Measurements from ENCODE around the gene SOX3. TPM values are rescaled to one million over a fixed set of nuclear protein-coding genes. Genes with fewer than 3 reads are reported as not detected.

The SOX3 gene
- total RNA-seq, 1 donor from 2014 or later: not detected

GRCh38 chrX:140500441-140500840 lies 4.4 kb downstream of the SOX3 start:
- no peak for DNase-seq (ENCODE audit: low read depth)
- TF ChIP-seq CTCF (conservative IDR thresholded peaks at IDR 0.05; ENCODE audit: low read depth, low read length): no peak
- no peak overlapping the region for H3K4me3 ChIP-seq (ENCODE audit: low read depth, low read length)

- TF ChIP-seq CTCF (conservative IDR thresholded peaks at IDR 0.05; ENCODE audit: low read depth, low read length): no peak
- no peak for DNase-seq (ENCODE audit: low read depth)
- H3K4me3 ChIP-seq (ENCODE audit: low read depth, low read length): no peak overlapping the region
Measured at GRCh38 chrX:140495739-140496138, 9.1 kb downstream of the SOX3 start.

GRCh38 chrX:140492066-140492994 lies 12.5 kb downstream of the SOX3 start:
- no peak for DNase-seq (ENCODE audit: low read depth)
- H3K4me3 ChIP-seq (ENCODE audit: low read depth, low read length): no peak overlapping the region
- TF ChIP-seq CTCF (conservative IDR thresholded peaks at IDR 0.05; ENCODE audit: low read depth, low read length): no peak

- no peak for TF ChIP-seq CTCF (conservative IDR thresholded peaks at IDR 0.05; ENCODE audit: low read depth, low read length)
- no peak overlapping the region for H3K4me3 ChIP-seq (ENCODE audit: low read depth, low read length)
- DNase-seq (ENCODE audit: low read depth): no peak
Measured at GRCh38 chrX:140480765-140481164, 24.1 kb downstream of the SOX3 start.

- H3K4me3 ChIP-seq (ENCODE audit: low read depth, low read length): no peak overlapping the region
- no peak for DNase-seq (ENCODE audit: low read depth)
- no peak for TF ChIP-seq CTCF (conservative IDR thresholded peaks at IDR 0.05; ENCODE audit: low read depth, low read length)
Measured at GRCh38 chrX:140477987-140478386, 26.9 kb downstream of the SOX3 start.

GRCh38 chrX:140475025-140475424 lies 29.8 kb downstream of the SOX3 start:
- H3K4me3 ChIP-seq (ENCODE audit: low read depth, low read length): no peak overlapping the region
- TF ChIP-seq CTCF (conservative IDR thresholded peaks at IDR 0.05; ENCODE audit: low read depth, low read length): no peak
- DNase-seq (ENCODE audit: low read depth): no peak

- no peak for TF ChIP-seq CTCF (conservative IDR thresholded peaks at IDR 0.05; ENCODE audit: low read depth, low read length)
- H3K4me3 ChIP-seq (ENCODE audit: low read depth, low read length): no peak overlapping the region
- no peak for DNase-seq (ENCODE audit: low read depth)
Measured at GRCh38 chrX:140467211-140467610, 37.7 kb downstream of the SOX3 start.
